Muscle of back (tissue), 11 donors: Measurements from ENCODE around the gene PRRX1. TPM values are rescaled to one million over a fixed set of nuclear protein-coding genes. Genes with fewer than 3 reads are reported as not detected.

Experiments used
- DNase-seq, 3 donors: peaks; one replicate each; pipeline versions ENCODE4 v3.0.0 to v3.0.0-alpha.2; 2013
- polyA plus RNA-seq, 10 donors: library from polyadenylated mRNA; unstranded; fragments of 120-200 nt; gene quantifications; one replicate each; pipeline ENCODE4 v1.2.1, GENCODE V29; 2013; ENCODE audit not compliant: insufficient read length in 10 of 10

The PRRX1 gene
- polyA plus RNA-seq, 10 donors, result 152 to 217 (median 184) TPM

- no peak for DNase-seq
Observed at GRCh38 chr1:170682809-170683208, 18.9 kb downstream of the PRRX1 start.

GRCh38 chr1:170685166-170685565, 21.2 kb downstream of the PRRX1 start:
- DNase-seq, result peak in 1 of 3 donors; percentile 66

GRCh38 chr1:170686291-170686690, 22.4 kb downstream of the PRRX1 start:
- DNase-seq, result no peak

GRCh38 chr1:170687621-170688020, 23.7 kb downstream of the PRRX1 start:
- no peak for DNase-seq

- no peak for DNase-seq
Observed at GRCh38 chr1:170691258-170691657, 27.3 kb downstream of the PRRX1 start.

GRCh38 chr1:170692866-170693575, 29.1 kb downstream of the PRRX1 start:
- peak in 1 of 3 donors; percentile 57 for DNase-seq

- peak in 1 of 3 donors; percentile 76 for DNase-seq
Observed at GRCh38 chr1:170694172-170694926, 30.4 kb downstream of the PRRX1 start.

GRCh38 chr1:170695955-170696590, 32.1 kb downstream of the PRRX1 start:
- DNase-seq, result no peak

- peak in 1 of 3 donors; percentile 51 for DNase-seq
Observed at GRCh38 chr1:170696591-170697290, 32.8 kb downstream of the PRRX1 start.

GRCh38 chr1:170697316-170697715, 33.4 kb downstream of the PRRX1 start:
- DNase-seq, result no peak

- peak; percentile 54 to 81 (median 80) for DNase-seq
Observed at GRCh38 chr1:170698301-170699275, 34.7 kb downstream of the PRRX1 start.

- no peak for DNase-seq
Observed at GRCh38 chr1:170699696-170700095, 35.8 kb downstream of the PRRX1 start.

GRCh38 chr1:170700842-170701615, 37.1 kb downstream of the PRRX1 start:
- DNase-seq, result no peak

GRCh38 chr1:170701962-170702361, 38.0 kb downstream of the PRRX1 start:
- no peak for DNase-seq

GRCh38 chr1:170703591-170703990, 39.7 kb downstream of the PRRX1 start:
- no peak for DNase-seq

- DNase-seq, result no peak
Observed at GRCh38 chr1:170704256-170704655, 40.3 kb downstream of the PRRX1 start.

- DNase-seq, result no peak
Observed at GRCh38 chr1:170705981-170706380, 42.0 kb downstream of the PRRX1 start.

- DNase-seq, result no peak
Observed at GRCh38 chr1:170707117-170707516, 43.2 kb downstream of the PRRX1 start.

GRCh38 chr1:170707959-170708655, 44.2 kb downstream of the PRRX1 start:
- peak in 2 of 3 donors; percentile 55 to 94 for DNase-seq
